AG08396 (cell line): ENCODE measurements around the gene DEPDC4.

Experiments
- DNase-seq: peaks from one replicate; pipeline ENCODE4 v3.0.0; 2012; ENCODE audit warnings: low spot score, mixed read lengths

DEPDC4 gene

DNA sequence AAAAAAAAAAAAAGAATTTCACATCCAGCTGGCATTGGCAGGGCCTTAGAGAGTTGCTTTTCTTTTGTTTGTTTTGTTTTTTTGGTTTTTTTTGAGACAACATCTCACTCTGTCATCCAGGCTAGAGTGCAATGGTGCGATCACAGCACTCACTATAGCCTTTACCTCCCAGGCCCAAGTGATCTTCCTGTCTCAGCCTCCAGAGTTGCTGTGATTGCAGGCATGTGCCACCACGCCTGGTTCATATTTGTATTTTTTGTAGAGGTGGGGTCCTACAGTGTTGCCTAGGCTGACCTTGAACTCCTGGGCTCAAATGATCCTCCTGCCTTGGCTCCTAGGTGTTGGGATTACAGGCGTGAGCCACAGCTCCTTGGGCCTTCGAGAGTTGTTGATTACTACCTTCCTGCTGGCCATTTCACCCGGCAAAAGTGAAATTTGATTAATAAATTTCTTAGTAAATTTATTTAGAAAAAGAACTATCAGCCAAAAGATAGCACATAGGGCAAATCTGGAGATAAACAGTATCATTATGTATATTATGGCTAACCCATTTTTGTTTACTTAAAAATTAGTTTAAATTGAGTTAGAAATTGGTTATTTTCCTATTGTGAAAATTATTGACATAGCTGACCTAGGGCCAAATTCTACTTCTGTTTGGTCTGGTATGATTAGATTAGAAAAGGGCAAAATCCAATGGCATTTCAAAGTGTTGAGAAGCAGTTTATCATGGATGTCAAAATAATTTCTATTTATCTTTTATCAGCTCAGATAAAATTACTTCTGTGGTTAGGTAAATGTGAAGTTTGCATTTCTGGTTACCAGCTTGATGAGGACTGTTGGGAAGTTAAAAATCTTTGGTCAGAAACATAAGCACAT is 53.6 kb downstream of the DEPDC4 start:
- no peak for DNase-seq

DNA sequence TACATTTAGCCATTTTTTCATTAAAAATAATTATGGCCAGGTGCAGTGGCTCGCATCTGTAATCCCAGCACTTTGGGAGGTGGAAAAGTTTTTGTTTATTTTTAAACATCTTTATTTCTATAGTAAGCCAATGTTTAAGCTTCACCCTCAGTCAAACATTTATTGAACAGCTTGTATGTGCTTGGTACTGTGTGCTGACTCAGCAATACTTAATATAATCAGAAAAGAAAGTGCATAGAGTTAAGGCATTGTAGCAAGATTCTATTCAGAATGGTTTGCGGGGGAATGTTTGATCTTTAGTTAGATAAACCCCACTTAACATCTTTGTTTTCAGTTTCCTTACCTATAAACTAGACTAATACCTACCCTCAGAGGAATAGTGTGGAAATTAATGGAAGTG is 55.2 kb downstream of the DEPDC4 start:
- DNase-seq: no peak

DNA sequence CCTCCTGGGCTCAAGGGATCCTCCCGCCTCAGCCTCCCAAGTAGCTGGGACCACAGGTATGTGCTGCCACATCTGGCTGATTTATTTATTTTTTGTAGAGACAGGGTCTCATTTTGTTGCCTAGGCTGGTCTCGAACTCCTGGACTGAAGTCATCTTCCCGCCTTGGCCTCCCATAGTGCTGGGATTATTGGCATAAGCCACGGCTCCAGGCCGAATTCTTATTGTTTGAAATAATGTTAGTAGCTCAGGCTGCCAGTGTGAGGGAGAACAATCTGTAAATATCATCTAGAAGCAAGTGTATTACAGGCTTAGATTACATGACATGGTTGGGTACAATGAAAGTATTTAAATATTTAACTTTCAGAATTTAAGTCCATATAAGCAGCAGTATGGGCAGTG is 58.0 kb downstream of the DEPDC4 start:
- DNase-seq: no peak

DNA sequence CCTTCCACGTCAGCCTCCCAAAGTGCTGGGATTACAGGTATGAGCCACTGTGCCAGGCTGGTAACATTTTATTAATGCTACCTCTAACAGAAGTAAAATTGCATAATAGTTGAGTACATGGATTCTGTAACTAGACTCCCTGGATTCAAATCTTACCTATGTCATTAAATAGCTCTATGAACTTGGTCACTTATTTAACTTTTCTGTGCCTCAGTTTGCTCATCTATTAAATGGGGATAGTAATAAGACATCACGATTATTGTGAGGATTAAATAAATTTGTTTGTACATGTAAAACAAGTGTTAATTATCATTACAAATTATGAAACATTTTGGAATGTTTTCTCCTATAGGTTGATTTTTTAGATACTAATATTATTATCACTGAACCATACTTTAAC is 59.6 kb downstream of the DEPDC4 start:
- DNase-seq: no peak

DNA sequence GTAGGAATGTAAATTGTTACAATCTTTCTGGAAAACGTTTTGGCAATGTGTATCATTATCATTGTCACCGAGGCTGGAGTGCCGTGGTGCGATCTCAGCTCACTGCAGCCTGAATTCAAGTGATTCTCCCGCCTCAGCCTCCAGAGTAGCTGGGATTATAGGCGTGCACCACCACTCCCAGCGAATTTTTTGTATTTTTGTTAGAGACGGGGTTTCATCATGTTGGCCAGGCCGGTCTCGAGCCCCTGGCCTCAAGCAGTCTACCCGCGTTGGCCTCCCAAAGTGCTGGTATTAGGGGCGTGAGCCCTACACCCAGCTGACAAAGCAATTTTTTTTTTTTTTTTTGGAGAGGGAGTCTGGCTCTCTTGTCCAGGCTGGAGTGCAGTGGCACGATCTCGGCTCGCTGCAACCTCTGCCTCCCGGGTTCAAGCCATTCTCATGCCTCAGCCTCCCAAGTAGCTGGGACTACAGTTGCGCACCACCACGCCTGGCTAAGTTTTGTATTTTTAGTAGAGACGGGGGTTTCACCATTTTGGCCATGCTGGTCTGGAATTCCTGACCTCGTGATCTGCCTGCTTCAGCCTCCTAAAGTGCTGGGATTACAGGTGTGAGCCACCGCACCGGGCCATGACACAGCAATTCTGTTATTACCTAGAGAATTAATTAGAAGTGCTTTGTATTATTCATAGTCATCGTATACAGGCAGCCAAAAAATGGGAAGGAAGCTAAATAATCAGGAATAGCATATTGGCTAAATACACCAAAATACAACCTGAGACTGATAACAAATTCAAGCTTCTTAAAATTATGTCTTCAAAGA is 65.1 kb downstream of the DEPDC4 start:
- DNase-seq: no peak

DNA sequence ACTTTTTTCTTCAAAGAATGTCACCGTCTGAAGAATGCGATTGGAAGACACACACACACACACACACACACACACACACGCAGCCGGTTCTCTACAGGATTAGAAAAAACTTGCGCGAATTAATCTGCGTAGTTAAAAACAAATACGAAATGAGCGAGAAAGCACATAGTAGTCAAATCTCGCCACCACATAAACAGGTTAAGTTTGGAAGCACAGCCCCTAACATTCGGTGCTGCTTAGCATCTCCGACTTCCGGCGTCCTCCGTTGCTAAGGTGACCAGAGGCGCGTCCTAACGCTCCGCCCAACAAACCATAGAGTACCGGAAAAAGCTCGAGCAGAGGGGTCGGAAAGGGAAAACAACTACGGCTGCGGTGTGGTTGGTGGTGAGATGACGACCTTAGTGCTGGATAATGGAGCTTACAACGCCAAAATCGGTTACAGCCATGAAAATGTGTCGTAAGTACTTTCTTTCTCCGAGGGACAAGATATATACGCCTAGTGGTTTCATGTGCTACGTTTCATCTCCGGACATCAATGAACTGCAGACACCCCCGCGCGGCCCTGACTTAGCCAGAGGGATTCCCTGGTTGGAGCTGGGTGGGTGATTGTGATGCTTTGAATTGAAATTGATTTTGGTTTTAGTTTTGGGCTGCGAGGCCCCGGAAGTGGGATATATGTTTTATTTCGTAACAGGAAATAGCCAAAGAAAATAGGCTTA is 66.3 kb downstream of the DEPDC4 start, which contains the start of gene ACTR6:
ACTR6 (plus strand) TSS at position 353 of the 719 bp plus-strand sequence; CDS start at position 390, 37 bp downstream.
- peak; percentile 95 for DNase-seq

DNA sequence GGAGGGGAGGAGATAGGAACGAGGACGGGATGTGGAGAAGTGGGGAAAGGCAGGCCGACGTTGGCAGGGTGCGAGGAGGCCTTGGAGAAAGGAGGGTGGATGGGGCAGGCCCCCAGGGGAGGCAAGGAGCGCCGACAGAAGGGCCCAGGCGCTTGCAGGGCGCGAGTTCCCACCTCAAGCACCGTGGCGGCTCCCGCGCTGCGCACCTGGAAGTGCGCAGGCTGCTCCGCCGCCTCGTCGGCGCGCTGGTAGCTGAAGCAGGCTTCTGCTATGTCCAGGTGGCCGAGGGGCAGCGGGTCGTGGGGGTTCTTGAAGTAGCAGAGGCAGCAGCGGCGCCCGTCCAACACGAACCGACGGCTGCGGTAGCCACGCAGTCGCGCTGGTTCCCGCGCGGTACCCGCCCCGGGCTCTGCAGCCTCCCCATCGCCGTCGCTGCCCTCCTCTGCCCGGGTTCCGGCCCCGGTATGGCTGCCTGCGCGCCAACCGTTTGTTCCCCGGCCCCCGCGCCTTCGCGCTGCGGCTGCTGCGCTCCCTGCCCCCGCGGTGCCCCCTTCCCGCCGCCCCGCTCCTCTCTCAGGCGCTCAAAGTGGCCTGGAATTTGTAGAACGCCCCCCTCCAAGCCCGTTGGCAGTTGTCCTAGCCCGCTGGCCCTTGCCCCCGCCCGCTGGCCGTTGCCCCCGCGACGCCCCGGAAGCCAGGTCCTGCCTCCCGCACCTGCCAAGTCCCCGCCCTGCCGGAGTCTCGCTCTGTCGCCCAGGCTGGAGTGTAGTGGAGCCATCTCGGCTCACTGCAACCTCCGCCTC is 67.3 kb downstream of the DEPDC4 start:
- peak; percentile 60 for DNase-seq

DNA sequence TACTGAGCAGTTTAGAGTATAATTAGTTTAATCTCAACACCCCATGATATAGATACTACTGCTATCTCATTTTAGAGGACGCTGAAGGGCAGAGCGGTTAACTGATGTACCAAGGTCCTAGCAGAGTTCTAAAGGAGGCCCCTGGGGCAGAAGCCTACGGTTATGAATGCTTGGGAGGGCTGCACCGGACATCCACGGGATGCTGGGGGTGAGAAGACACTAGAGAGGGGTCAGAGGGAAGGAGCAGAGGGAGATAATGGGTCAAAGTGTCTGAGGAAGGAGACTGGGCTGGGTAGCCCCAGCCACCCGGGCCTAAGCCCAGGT is 67.9 kb downstream of the DEPDC4 start:
- DNase-seq: no peak

DNA sequence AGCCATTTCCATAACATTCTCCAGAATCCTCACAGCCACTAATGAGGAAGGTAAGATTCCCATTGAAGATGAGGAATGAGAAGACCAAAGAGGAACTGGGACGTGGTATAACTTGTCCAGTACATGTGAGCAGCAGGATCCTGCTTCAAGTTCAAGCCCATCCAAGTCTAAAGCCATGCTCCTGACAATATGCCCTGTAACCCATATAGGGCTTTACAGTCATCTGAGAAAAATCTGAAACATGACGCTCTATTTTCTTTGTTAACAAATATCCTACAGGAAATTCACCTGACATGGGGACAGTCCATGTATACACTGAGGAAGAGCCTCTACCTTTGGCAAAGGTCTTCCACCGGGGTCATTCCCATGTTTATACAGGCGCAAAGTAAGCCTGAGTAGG is 69.4 kb downstream of the DEPDC4 start:
- no peak for DNase-seq

DNA sequence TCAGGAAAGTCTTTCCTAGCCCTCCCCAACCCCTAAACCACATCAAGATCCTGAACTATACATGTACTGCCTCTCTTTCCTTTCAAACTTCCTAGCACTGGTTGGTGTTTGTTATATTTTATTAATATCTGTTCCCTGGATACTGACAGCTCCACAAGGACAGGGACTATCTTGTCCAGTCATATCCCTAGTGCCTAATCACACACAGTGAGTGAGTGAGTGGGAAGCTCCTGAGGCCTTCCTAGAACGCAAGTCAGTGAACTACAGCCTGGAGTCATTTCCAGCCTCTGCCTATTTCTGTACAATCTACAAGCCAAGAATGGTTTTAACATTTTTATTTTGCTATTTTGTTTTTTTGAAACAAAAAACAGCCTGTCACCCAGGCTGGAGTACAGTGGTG is 73.8 kb downstream of the DEPDC4 start:
- no peak for DNase-seq
